HG03565 (cell line): ENCODE measurements around the gene NCOA3.
"Not testable (repeated sequence)": the region's sequence is repeated elsewhere in the genome, so short reads cannot be mapped to it uniquely, and the experiment has no call there.

Experiments used
- ATAC-seq: cut with Tn5 transposase; IDR thresholded peaks from one replicate; pipeline ENCODE4 v1.9.1; 2021; ENCODE audit warnings: mild to moderate bottlenecking, moderate library complexity; ENCODE audit not compliant: unreplicated experiment

NCOA3 gene

GRCh38 chr20:47559141-47559540 lies 57.5 kb downstream of the NCOA3 start:
- no peak for ATAC-seq

GRCh38 chr20:47561180-47561579 lies 59.5 kb downstream of the NCOA3 start:
- no peak for ATAC-seq

- ATAC-seq, result no peak
Observed at GRCh38 chr20:47561603-47562583, 60.2 kb downstream of the NCOA3 start.

- ATAC-seq, result no peak
Observed at GRCh38 chr20:47566269-47566668, 64.6 kb downstream of the NCOA3 start.

- ATAC-seq, result no peak
Observed at GRCh38 chr20:47568019-47568418, 66.3 kb downstream of the NCOA3 start.

- no peak for ATAC-seq
Observed at GRCh38 chr20:47568837-47569410, 67.2 kb downstream of the NCOA3 start.

- no peak for ATAC-seq
Observed at GRCh38 chr20:47571426-47571825, 69.7 kb downstream of the NCOA3 start.

- ATAC-seq, result no peak
Observed at GRCh38 chr20:47572105-47572729, 70.5 kb downstream of the NCOA3 start.

GRCh38 chr20:47573559-47573958 lies 71.9 kb downstream of the NCOA3 start:
- no peak for ATAC-seq

GRCh38 chr20:47574616-47575364 lies 73.1 kb downstream of the NCOA3 start:
- no peak for ATAC-seq

GRCh38 chr20:47576516-47577033 lies 74.9 kb downstream of the NCOA3 start:
- no peak for ATAC-seq

GRCh38 chr20:47577314-47577713 lies 75.6 kb downstream of the NCOA3 start:
- ATAC-seq, result no peak

GRCh38 chr20:47578543-47578942 lies 76.9 kb downstream of the NCOA3 start:
- ATAC-seq, result no peak

GRCh38 chr20:47580686-47581085 lies 79.0 kb downstream of the NCOA3 start:
- not testable (repeated sequence) for ATAC-seq

GRCh38 chr20:47581090-47581489 lies 79.4 kb downstream of the NCOA3 start:
- no peak for ATAC-seq

GRCh38 chr20:47583551-47583950 lies 81.9 kb downstream of the NCOA3 start:
- ATAC-seq, result no peak

- no peak for ATAC-seq
Observed at GRCh38 chr20:47585087-47585747, 83.5 kb downstream of the NCOA3 start.

- ATAC-seq, result no peak
Observed at GRCh38 chr20:47586649-47587294, 85.1 kb downstream of the NCOA3 start.

- ATAC-seq, result no peak
Observed at GRCh38 chr20:47588158-47588557, 86.5 kb downstream of the NCOA3 start.

- no peak for ATAC-seq
Observed at GRCh38 chr20:47591231-47591630, 89.5 kb downstream of the NCOA3 start.
